BE2C (cell line): ENCODE results near the gene MGAT5.

Experiments
- DNase-seq: peaks from one replicate; pipeline ENCODE4 v3.0.0-alpha.2; 2020
- H3K27me3 ChIP-seq: fragments of 250-450 bp; sonication (Bioruptor Pico); 2 replicates; pipeline ENCODE4 v1.5.1; 2020; ENCODE audit warnings: mild to moderate bottlenecking
- H3K36me3 ChIP-seq: fragments of 250-450 bp; sonication (Bioruptor Pico); 2 replicates; pipeline ENCODE4 v1.5.1; 2020; ENCODE audit warnings: mild to moderate bottlenecking
- H3K4me1 ChIP-seq: fragments of 250-450 bp; sonication (Bioruptor Pico); 2 replicates; pipeline ENCODE4 v1.5.1; 2020
- H3K4me3 ChIP-seq: 2 replicates; pipeline ENCODE4 v1.5.1; 2011; ENCODE audit warnings: low read depth, low read length
- H3K9me3 ChIP-seq: fragments of 250-450 bp; sonication (Bioruptor Pico); 2 replicates; pipeline ENCODE4 v1.5.1; 2020
- CTCF ChIP-seq: IDR thresholded peaks from 2 replicates; pipeline ENCODE4 v1.5.1; 2012; ENCODE audit warnings: mild to moderate bottlenecking, low read depth, low read length

MGAT5 gene

GRCh38 chr2:134386310-134386709 is 132.4 kb downstream of the MGAT5 start:
- no peaks in the 10 kb centered on the region for H3K4me1 ChIP-seq
- H3K9me3 ChIP-seq = no peaks in the 10 kb centered on the region
- TF ChIP-seq CTCF = no peak
- H3K4me3 ChIP-seq = no peak overlapping the region
- H3K27me3 ChIP-seq = no peaks in the 10 kb centered on the region
- H3K36me3 ChIP-seq = no peaks in the 10 kb centered on the region
- DNase-seq = no peak

GRCh38 chr2:134389381-134389780 is 135.5 kb downstream of the MGAT5 start:
- Histone ChIP-seq H3K27me3 (no peaks in the 10 kb centered on the region), H3K4me3 (no peak overlapping the region), H3K9me3 (no peaks in the 10 kb centered on the region), H3K4me1 (no peaks in the 10 kb centered on the region), H3K36me3 (no peaks in the 10 kb centered on the region)
- no peak for TF ChIP-seq CTCF
- DNase-seq = no peak

- no peak for DNase-seq
- Histone ChIP-seq H3K4me3 (no peak overlapping the region), H3K36me3 (no peaks in the 10 kb centered on the region), H3K9me3 (no peaks in the 10 kb centered on the region), H3K27me3 (no peaks in the 10 kb centered on the region), H3K4me1 (no peaks in the 10 kb centered on the region)
- TF ChIP-seq CTCF = no peak
These were observed 137.9 kb downstream of the MGAT5 start for GRCh38 chr2:134391751-134392160.

GRCh38 chr2:134392442-134393074 is 138.7 kb downstream of the MGAT5 start:
- TF ChIP-seq CTCF = no peak
- no peak overlapping the region for H3K4me3 ChIP-seq
- H3K27me3 ChIP-seq = no peaks in the 10 kb centered on the region
- no peaks in the 10 kb centered on the region for H3K4me1 ChIP-seq
- H3K9me3 ChIP-seq = no peaks in the 10 kb centered on the region
- DNase-seq = no peak
- no peaks in the 10 kb centered on the region; the same call in 1 of the 2 replicates for H3K36me3 ChIP-seq

GRCh38 chr2:134393075-134393461 is 139.2 kb downstream of the MGAT5 start:
- DNase-seq = no peak
- H3K4me3 ChIP-seq = no peak overlapping the region
- H3K4me1 ChIP-seq = no peaks in the 10 kb centered on the region
- no peaks in the 10 kb centered on the region for H3K27me3 ChIP-seq
- no peaks in the 10 kb centered on the region; the same call in 1 of the 2 replicates for H3K36me3 ChIP-seq
- no peaks in the 10 kb centered on the region for H3K9me3 ChIP-seq
- no peak for TF ChIP-seq CTCF

- DNase-seq = no peak
- Histone ChIP-seq H3K9me3 (no peaks in the 10 kb centered on the region), H3K36me3 (no peaks in the 10 kb centered on the region; the same call in 1 of the 2 replicates), H3K4me1 (peaks cover 4% of the 10 kb centered on the region), H3K4me3 (no peak overlapping the region), H3K27me3 (no peaks in the 10 kb centered on the region)
- no peak for TF ChIP-seq CTCF
These were observed 141.9 kb downstream of the MGAT5 start for GRCh38 chr2:134395779-134396178.
